ENCODE measurements around the gene ZNF3. TPM values are rescaled to one million over a fixed set of nuclear protein-coding genes. Genes with fewer than 3 reads are reported as not detected.

ZNF3 gene
- total RNA-seq, 2 donors from 2014 or later: 32.8 to 39.9 TPM

- peaks cover 1% of the 10 kb centered on the region for H3K4me1 Mint-ChIP-seq
- H3K27me3 ChIP-seq (ENCODE audit: control insufficient read depth, insufficient read depth, low read length, poor library complexity, severe bottlenecking): no peaks in the 10 kb centered on the region
Measured at GRCh38 chr7:100049441-100050291, 31.9 kb downstream of the ZNF3 start, which contains the start of gene ZSCAN21. Gene ZSCAN21, plus strand, starts transcription at chr7:100049774. Its CDS starts 7,233 bp downstream, at chr7:100057007.

DNA sequence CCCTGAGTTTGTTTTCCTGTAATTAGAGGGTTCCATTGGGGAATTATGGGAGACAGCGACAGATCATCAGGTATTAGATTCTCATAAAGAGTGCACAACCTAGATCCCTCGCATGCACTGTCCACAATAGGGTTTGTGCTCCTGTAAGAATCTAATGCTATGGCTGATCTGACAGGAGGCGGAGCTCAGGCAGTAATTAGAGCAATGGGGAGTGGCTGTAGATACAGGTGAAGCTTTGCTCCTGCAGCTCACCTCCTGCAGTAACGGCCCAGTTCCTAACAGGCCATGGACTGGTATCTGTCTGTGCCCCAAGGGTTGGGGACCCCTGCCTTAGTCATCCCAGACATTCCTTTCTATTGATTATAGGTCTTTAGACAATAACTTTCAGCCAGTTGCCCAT is 32.8 kb downstream of the ZNF3 start:
- WGBS, 2 experiments (ENCODE audit: insufficient coverage in 1 of 2, insufficient read length in 1 of 2): 92 to 96% methylated on average over 3 to 4 of the region's 4 CpGs
- DNase-seq: no peak
- H3K9me3 Mint-ChIP-seq: peaks cover 9% of the 10 kb centered on the region
- Histone ChIP-seq H3K4me1 (ENCODE audit: control insufficient read depth, insufficient read depth, low read length) (no peaks in the 10 kb centered on the region), H3K9me3 (ENCODE audit: control insufficient read depth, low read length) (no peaks in the 10 kb centered on the region), H3K27ac (ENCODE audit: low read depth, low read length) (no peak overlapping the region), H3K27me3 (ENCODE audit: control insufficient read depth, insufficient read depth, low read length, poor library complexity, severe bottlenecking) (no peaks in the 10 kb centered on the region), H3K36me3 (ENCODE audit: control insufficient read depth, insufficient read depth, low read length) (peaks cover 4% of the 10 kb centered on the region), H3K4me3 (ENCODE audit: low read length) (no peak overlapping the region), H3K9ac (ENCODE audit: extremely low read depth, low read length, poor library complexity, severe bottlenecking) (no peak overlapping the region)
- no peaks in the 10 kb centered on the region for H3K27me3 Mint-ChIP-seq (ENCODE audit: insufficient read depth)
- peaks cover 1% of the 10 kb centered on the region for H3K4me1 Mint-ChIP-seq
- no peak for TF ChIP-seq CTCF (conservative IDR thresholded peaks at IDR 0.05)
- no peak overlapping the region for H3K27ac Mint-ChIP-seq
- H3K4me3 Mint-ChIP-seq: peak overlapping the region; percentile 90
- peaks cover 11% of the 10 kb centered on the region for H3K36me3 Mint-ChIP-seq (ENCODE audit: low read depth)

More at GRCh38 chr7:100049441-100050291, 31.9 kb downstream of the ZNF3 start, which contains the start of gene ZSCAN21:
- 6 to 7% methylated on average over 23 to 47 of the region's 47 CpGs for WGBS, 2 experiments (ENCODE audit: insufficient coverage in 1 of 2, insufficient read length in 1 of 2)
- peak; percentile 40 for TF ChIP-seq CTCF (conservative IDR thresholded peaks at IDR 0.05)
- H3K4me3 Mint-ChIP-seq: peak within 1 kb of the TSS; percentile 90
- H3K36me3 Mint-ChIP-seq (ENCODE audit: low read depth): peaks cover 16% of the 10 kb centered on the region
- peaks cover 4% of the 10 kb centered on the region for H3K9me3 Mint-ChIP-seq
- no peaks in the 10 kb centered on the region for H3K27me3 Mint-ChIP-seq (ENCODE audit: insufficient read depth)
- Histone ChIP-seq H3K9me3 (ENCODE audit: control insufficient read depth, low read length) (no peaks in the 10 kb centered on the region), H3K36me3 (ENCODE audit: control insufficient read depth, insufficient read depth, low read length) (peaks cover 8% of the 10 kb centered on the region), H3K9ac (ENCODE audit: extremely low read depth, low read length, poor library complexity, severe bottlenecking) (peak within 1 kb of the TSS; percentile 76), H3K27ac (ENCODE audit: low read depth, low read length) (peak within 1 kb of the TSS; percentile 85), H3K4me3 (ENCODE audit: low read length) (peak within 1 kb of the TSS; percentile 99), H3K4me1 (ENCODE audit: control insufficient read depth, insufficient read depth, low read length) (no peaks in the 10 kb centered on the region)
- H3K27ac Mint-ChIP-seq: peak within 1 kb of the TSS; percentile 98
- DNase-seq: peak; percentile 94

DNA sequence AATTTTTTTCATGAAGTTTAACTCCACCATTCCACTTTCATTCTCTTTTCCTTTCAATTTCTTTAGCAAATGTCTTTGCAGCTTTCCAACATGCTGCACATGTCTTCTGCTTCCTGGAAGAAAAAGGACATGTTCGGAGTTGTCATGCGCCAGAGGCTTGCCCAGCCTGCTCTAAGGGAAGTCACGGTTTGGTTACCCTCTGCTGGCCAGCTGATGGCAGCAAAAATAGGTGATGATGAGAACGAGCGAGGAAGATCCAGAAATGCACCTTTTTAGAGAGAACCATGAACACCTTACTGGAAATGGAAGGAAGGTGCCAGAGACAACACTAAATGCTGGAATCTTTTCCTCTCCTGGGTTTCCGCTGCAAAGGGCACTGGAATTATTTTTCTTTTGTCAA is 36.8 kb downstream of the ZNF3 start:
- no peaks in the 10 kb centered on the region for H3K27me3 ChIP-seq (ENCODE audit: control insufficient read depth, insufficient read depth, low read length, poor library complexity, severe bottlenecking)
- Mint-ChIP-seq H3K27ac (no peak overlapping the region), H3K4me1 (peaks cover 6% of the 10 kb centered on the region), H3K4me3 (no peak overlapping the region), H3K9me3 (peaks cover 21% of the 10 kb centered on the region), H3K27me3 (ENCODE audit: insufficient read depth) (no peaks in the 10 kb centered on the region), H3K36me3 (ENCODE audit: low read depth) (peaks cover 6% of the 10 kb centered on the region)
- peaks cover 15% of the 10 kb centered on the region for H3K9me3 ChIP-seq (ENCODE audit: control insufficient read depth, low read length)
- TF ChIP-seq CTCF (conservative IDR thresholded peaks at IDR 0.05): no peak
- H3K27ac ChIP-seq (ENCODE audit: low read depth, low read length): no peak overlapping the region
- 82 to 88% methylated on average over 6 of the region's 6 CpGs for WGBS, 2 experiments (ENCODE audit: insufficient coverage in 1 of 2, insufficient read length in 1 of 2)
- no peak for DNase-seq
- no peaks in the 10 kb centered on the region for H3K4me1 ChIP-seq (ENCODE audit: control insufficient read depth, insufficient read depth, low read length)
- peaks cover 9% of the 10 kb centered on the region for H3K36me3 ChIP-seq (ENCODE audit: control insufficient read depth, insufficient read depth, low read length)
- H3K9ac ChIP-seq (ENCODE audit: extremely low read depth, low read length, poor library complexity, severe bottlenecking): no peak overlapping the region
- no peak overlapping the region for H3K4me3 ChIP-seq (ENCODE audit: low read length)

Measured in endodermal cell (in vitro differentiated cells).